HTERT RPE-1 (cell line): Measurements from ENCODE around the gene CYP3A4.
"Not testable (repeated sequence)": the region's sequence is repeated elsewhere in the genome, so short reads cannot be mapped to it uniquely, and the experiment has no call there.

ENCODE experiments used
- in situ Hi-C: fragments of 300-500 bp; cut with MboI; formaldehyde crosslinking; loops from 4 replicates; pipeline ENCODE4 v1.14.3; 2020; ENCODE audit warnings: low sequenced_read_pairs

The CYP3A4 gene

GRCh38 chr7:99730238-99730810 is 53.7 kb downstream of the CYP3A4 start:
- in situ Hi-C loops: no loop called here

GRCh38 chr7:99729486-99730237 is 54.3 kb downstream of the CYP3A4 start:
- in situ Hi-C loops: no loop called here

GRCh38 chr7:99728615-99729014 is 55.4 kb downstream of the CYP3A4 start:
- in situ Hi-C loops: no loop called here

GRCh38 chr7:99723201-99723600 is 60.8 kb downstream of the CYP3A4 start:
- in situ Hi-C loops: not testable (repeated sequence)

GRCh38 chr7:99720800-99721595 is 63.0 kb downstream of the CYP3A4 start:
- in situ Hi-C loops: no loop called here

- in situ Hi-C loops: no loop called here
Measured at GRCh38 chr7:99719996-99720769, 63.8 kb downstream of the CYP3A4 start.

GRCh38 chr7:99713995-99714570 is 69.9 kb downstream of the CYP3A4 start:
- in situ Hi-C loops: no loop called here

- in situ Hi-C loops: no loop called here
Measured at GRCh38 chr7:99709838-99710578, 74.0 kb downstream of the CYP3A4 start.

- in situ Hi-C loops: no loop called here
Measured at GRCh38 chr7:99709260-99709659, 74.7 kb downstream of the CYP3A4 start.

GRCh38 chr7:99707096-99707495 is 76.9 kb downstream of the CYP3A4 start:
- in situ Hi-C loops: no loop called here
